H1 (cell line): Measurements from ENCODE around the gene ARMH2. TPM values are rescaled to one million over a fixed set of nuclear protein-coding genes. Genes with fewer than 3 reads are reported as not detected.
A peak's percentile ranks its signal among the peaks of the same experiment; 100 is the strongest.

Experiments used
- CTCF ChIA-PET: fragments of 300-600 bp; sonication (Branson Sonifier 250); formaldehyde crosslinking; loops from one replicate; lab custom pipeline; 2021; ENCODE audit not compliant: partially characterized antibody; lab: Charles Lee
- POLR2A ChIA-PET: fragments of 300-600 bp; sonication (Branson Sonifier 250); formaldehyde crosslinking; loops from one replicate; lab custom pipeline; 2021; ENCODE audit warnings: inconsistent platforms; ENCODE audit not compliant: partially characterized antibody; lab: Charles Lee
- DNase-seq, 2 experiments: peaks; one replicate each; pipeline versions ENCODE4 v3.0.0 to v3.0.0-alpha.2; 2010 to 2022; ENCODE audit warnings: low spot score in 2 of 2, low read depth in 1 of 2, mixed read lengths in 1 of 2
- FAIRE-seq: peaks from 2 replicates; lab custom pipeline; 2011; peaks lifted over from hg19 to GRCh38; lab: Jason Lieb, UNC
- H2AFZ ChIP-seq: 2 replicates; pipeline ENCODE4 v1.8.1; 2012; ENCODE audit warnings: low read length, inconsistent platforms
- H2AK5ac ChIP-seq: 2 replicates; pipeline ENCODE4 v1.6.1; 2013; ENCODE audit warnings: low read depth, low read length
- H2BK120ac ChIP-seq: replicated peaks from 2 replicates; pipeline ENCODE3; 2013; ENCODE audit warnings: low read depth, low read length, inconsistent platforms
- H2BK12ac ChIP-seq: 2 replicates; pipeline ENCODE4 v1.6.1; 2013; ENCODE audit warnings: low read depth, low read length
- H2BK15ac ChIP-seq: 2 replicates; pipeline ENCODE4 v1.6.1; 2013; ENCODE audit warnings: low read length
- H2BK20ac ChIP-seq: 2 replicates; pipeline ENCODE4 v1.6.1; 2013; ENCODE audit warnings: low read length
- H2BK5ac ChIP-seq: 2 replicates; pipeline ENCODE4 v1.6.1; 2013; ENCODE audit warnings: low read depth, low read length
- H3K14ac ChIP-seq: 2 replicates; pipeline ENCODE4 v1.6.1; 2013; ENCODE audit warnings: inconsistent platforms; ENCODE audit not compliant: insufficient read length
- H3K18ac ChIP-seq: 2 replicates; pipeline ENCODE4 v1.6.1; 2013; ENCODE audit warnings: low read length; ENCODE audit errors: extremely low read depth
- H3K23ac ChIP-seq: 2 replicates; pipeline ENCODE4 v1.6.1; 2013; ENCODE audit warnings: inconsistent platforms; ENCODE audit not compliant: insufficient read length
- H3K23me2 ChIP-seq: 2 replicates; pipeline ENCODE4 v1.6.1; 2013; ENCODE audit warnings: low read depth, low read length
- H3K27ac ChIP-seq: 2 replicates; pipeline ENCODE4 v1.6.1; 2011; ENCODE audit warnings: low read depth, low read length, inconsistent platforms
- H3K27me3 ChIP-seq, 4 experiments: replicated peaks in 1 of 4; 1 replicate in 1 of 4; 2 replicates in 3 of 4; pipeline versions ENCODE4 v1.6.1 to v1.8.1; 2011 to 2013; ENCODE audit warnings: low read length in 3 of 4, mild to moderate bottlenecking in 3 of 4, inconsistent platforms in 2 of 4, mixed read lengths in 2 of 4, moderate library complexity in 1 of 4; ENCODE audit not compliant: control insufficient read depth in 3 of 4, insufficient read depth in 3 of 4; ENCODE audit errors: extremely low read depth in 1 of 4
- H3K36me3 ChIP-seq, 4 experiments: 2 replicates each; pipeline versions ENCODE4 v1.6.1 to v1.8.1; 2011 to 2013; ENCODE audit warnings: mild to moderate bottlenecking in 4 of 4, low read length in 3 of 4, moderate library complexity in 2 of 4, control low read depth in 1 of 4, inconsistent platforms in 1 of 4; ENCODE audit not compliant: insufficient read depth in 4 of 4, control insufficient read depth in 2 of 4
- H3K4ac ChIP-seq: replicated peaks from 2 replicates; pipeline ENCODE3; 2013; ENCODE audit warnings: low read length, low read depth, mixed read lengths, inconsistent platforms; ENCODE audit not compliant: insufficient read length
- H3K4me1 ChIP-seq, 4 experiments: replicated peaks in 1 of 4; 1 replicate in 1 of 4; 2 replicates in 3 of 4; pipeline versions ENCODE4 v1.6.1 to v1.8.1; 2011 to 2013; ENCODE audit warnings: low read length in 3 of 4, inconsistent platforms in 2 of 4, mixed read lengths in 1 of 4; ENCODE audit not compliant: insufficient read depth in 4 of 4, control insufficient read depth in 3 of 4
- H3K4me2 ChIP-seq, 2 experiments: 2 replicates each; pipeline versions ENCODE4 v1.6.1 to v1.8.1; 2011 to 2013; ENCODE audit warnings: low read depth in 2 of 2, low read length in 2 of 2, control low read depth in 1 of 2, inconsistent platforms in 1 of 2, mild to moderate bottlenecking in 1 of 2; ENCODE audit not compliant: insufficient read depth in 1 of 2
- H3K4me3 ChIP-seq, 4 experiments: fragments of 200-600, 300-600 bp in 1 of 4; sonication (generic), shearing (Covaris generic), sonication (Bioruptor Twin) in 1 of 4; 2 replicates each; pipeline versions ENCODE4 v1.5.1 to v1.8.1; 2011 to 2016; ENCODE audit warnings: low read length in 4 of 4, low read depth in 3 of 4, control low read depth in 2 of 4, inconsistent platforms in 2 of 4, mild to moderate bottlenecking in 2 of 4, mixed read lengths in 1 of 4, moderate library complexity in 1 of 4; ENCODE audit not compliant: insufficient read depth in 2 of 4; ENCODE audit errors: extremely low read depth in 1 of 4
- H3K56ac ChIP-seq: replicated peaks from 2 replicates; pipeline ENCODE3; 2013; ENCODE audit warnings: low read depth, mild to moderate bottlenecking, mixed read lengths, low read length, inconsistent platforms; ENCODE audit not compliant: insufficient read length
- H3K79me1 ChIP-seq: 2 replicates; pipeline ENCODE4 v1.6.1; 2013; ENCODE audit warnings: low read depth, low read length, control low read depth
- H3K79me2 ChIP-seq, 2 experiments: 2 replicates each; pipeline versions ENCODE4 v1.6.1 to v1.8.1; 2012 to 2013; ENCODE audit warnings: low read length in 2 of 2, mild to moderate bottlenecking in 2 of 2, inconsistent platforms in 1 of 2; ENCODE audit not compliant: insufficient read depth in 2 of 2, control insufficient read depth in 1 of 2
- H3K9ac ChIP-seq, 4 experiments: replicated peaks in 1 of 4; 1 replicate in 1 of 4; 2 replicates in 3 of 4; pipeline versions ENCODE4 v1.6.1 to v1.8.1; 2011 to 2013; ENCODE audit warnings: low read depth in 3 of 4, low read length in 3 of 4, control low read depth in 2 of 4, mild to moderate bottlenecking in 2 of 4, moderate library complexity in 2 of 4, inconsistent platforms in 1 of 4; ENCODE audit errors: extremely low read depth in 1 of 4
- H3K9me3 ChIP-seq, 2 experiments: 2 replicates each; pipeline versions ENCODE4 v1.6.1 to v1.8.1; 2012 to 2013; ENCODE audit warnings: mild to moderate bottlenecking in 2 of 2, moderate library complexity in 2 of 2, control low read depth in 1 of 2, inconsistent platforms in 1 of 2, low read depth in 1 of 2, low read length in 1 of 2, mixed read lengths in 1 of 2; ENCODE audit not compliant: insufficient read depth in 2 of 2
- H4K20me1 ChIP-seq, 2 experiments: replicated peaks in 1 of 2; 2 replicates each; pipeline versions ENCODE3 to v1.8.1; 2011 to 2013; ENCODE audit warnings: inconsistent platforms in 2 of 2, low read length in 2 of 2, mild to moderate bottlenecking in 1 of 2; ENCODE audit not compliant: insufficient read depth in 2 of 2, control insufficient read depth in 1 of 2
- H4K5ac ChIP-seq: 2 replicates; pipeline ENCODE4 v1.6.1; 2013; ENCODE audit warnings: low read length, low read depth, mixed read lengths, inconsistent platforms; ENCODE audit not compliant: insufficient read length
- H4K8ac ChIP-seq: 2 replicates; pipeline ENCODE4 v1.8.0; 2013; ENCODE audit warnings: mild to moderate bottlenecking, moderate library complexity, low read length, inconsistent platforms; ENCODE audit not compliant: insufficient read depth; ENCODE audit errors: extremely low read depth
- H4K91ac ChIP-seq: replicated peaks from 2 replicates; pipeline ENCODE3; 2013; ENCODE audit warnings: low read length, mixed read lengths, inconsistent platforms; ENCODE audit not compliant: insufficient read length
- ASH2L ChIP-seq: fragments of 200-600, 300-600 bp; sonication (generic); IDR thresholded peaks from one replicate; pipeline ENCODE4 v1.7.1; 2017; ENCODE audit warnings: low read length
- CEBPB ChIP-seq: IDR thresholded peaks from 2 replicates; pipeline ENCODE4 v1.6.1; 2012; ENCODE audit warnings: low read depth, low read length
- CHD2 ChIP-seq: IDR thresholded peaks from 2 replicates; pipeline ENCODE4 v1.6.1; 2012; ENCODE audit warnings: low read length, improper control_type of control experiment
- E2F6 ChIP-seq: IDR thresholded peaks from 2 replicates; pipeline ENCODE4 v1.6.1; 2012; ENCODE audit warnings: inconsistent platforms
- HDAC6 ChIP-seq: IDR thresholded peaks from one replicate; pipeline ENCODE4 v1.7.1; 2012; ENCODE audit warnings: low read depth, mild to moderate bottlenecking, inconsistent platforms, low read length, moderate library complexity
- MAFK ChIP-seq: IDR thresholded peaks from 2 replicates; pipeline ENCODE4 v1.6.1; 2012; ENCODE audit warnings: low read depth, mild to moderate bottlenecking, improper control_type of control experiment, low read length
- SP1 ChIP-seq: IDR thresholded peaks from 2 replicates; pipeline ENCODE4 v1.6.1; 2011; ENCODE audit warnings: low read depth, low read length
- SRF ChIP-seq: IDR thresholded peaks from 2 replicates; pipeline ENCODE4 v1.6.1; 2011; ENCODE audit warnings: mild to moderate bottlenecking, low read depth, low read length, moderate library complexity
- TAF7 ChIP-seq: optimal IDR thresholded peaks from 2 replicates; pipeline ENCODE3; 2011; ENCODE audit warnings: low read depth, mild to moderate bottlenecking, inconsistent platforms, low read length, moderate library complexity, borderline replicate concordance
- TBP ChIP-seq: IDR thresholded peaks from 2 replicates; pipeline ENCODE4 v1.6.1; 2011; ENCODE audit warnings: low read depth, low read length, improper control_type of control experiment
- WGBS, 2 experiments: shearing (Covaris generic) in 1 of 2; methylation state at CpG; one replicate each; pipeline versions ENCODE4 v1.1.6 to v1.1.7; 2013 to 2015; ENCODE audit warnings: low lambda C conversion rate in 2 of 2, mixed read lengths in 2 of 2, inconsistent platforms in 1 of 2, low coverage in 1 of 2, missing lambda C conversion rate in 1 of 2; ENCODE audit not compliant: insufficient replicate concordance in 2 of 2, insufficient coverage in 1 of 2, insufficient read length in 1 of 2; ENCODE audit errors: extremely low coverage in 1 of 2, missing lambda C conversion rate in 1 of 2; 5-methylcytosine and 5-hydroxymethylcytosine counted together
- polyA plus RNA-seq, 7 experiments: library from polyadenylated mRNA; depleted of rRNA in 3 of 7; stranded (reverse) in 5 of 7; unstranded in 2 of 7; fragments of >200 nt in 5 of 7; fragments of 200-250 nt in 2 of 7; gene quantifications; 1 replicate in 5 of 7; 2 replicates in 1 of 7; 4 replicates in 1 of 7; pipeline versions ENCODE4 v1.2.1 to v1.2.3, GENCODE V29; 2011 to 2013; ENCODE audit warnings: missing spikeins in 2 of 7, mixed read lengths in 2 of 7
- total RNA-seq: library from RNA; stranded (reverse); fragmentation: NEBNext Ultra II Directional; extraction: Animal tissue kit (Norgen Biotek cat#: 25700); gene quantifications from 2 replicates; pipeline ENCODE4 v1.2.1, GENCODE V29; 2021

The ARMH2 gene
- total and polyA plus RNA-seq, 2 of the 8 experiments (the other 6 are each of a cell fraction or from before 2014, with no cell fraction given), result not detected

- no peak overlapping the region for H3K4me3 ChIP-seq
- H2BK15ac ChIP-seq, result no peak overlapping the region
- H3K23ac ChIP-seq, result no peak overlapping the region
- H3K79me2 ChIP-seq, result no peaks in the 10 kb centered on the region
- no peaks in the 10 kb centered on the region for H3K9me3 ChIP-seq
- ChIA-PET POLR2A (interaction anchor here (1.2 to 3.3 kb wide), 3 partner anchors 14 to 40 kb away, joined by 5 to 9 read pairs (median 5); no protein-coding TSS in a partner anchor), CTCF (interaction anchor here (0.7 to 1.2 kb wide), 3 partner anchors 36 to 1014 kb away, joined by 3 read pairs; no protein-coding TSS in a partner anchor)
- no peak for FAIRE-seq
- no peak overlapping the region for H3K14ac ChIP-seq
- H2AFZ ChIP-seq, result peak overlapping the region; percentile 46; the same call in 1 of the 2 replicates
- H2BK120ac ChIP-seq, result no peak overlapping the region
- H2BK5ac ChIP-seq, result no peak overlapping the region
- no peaks in the 10 kb centered on the region for H3K79me1 ChIP-seq
- no peak overlapping the region for H3K27ac ChIP-seq
- H2AK5ac ChIP-seq, result no peak overlapping the region
- no peak overlapping the region for H3K9ac ChIP-seq
- no peak overlapping the region for H4K5ac ChIP-seq
- WGBS, 2 experiments, result 84% methylated on average over 17 of the region's 17 CpGs; no CpG with 5 or more reads in 1 of the 2 experiments
- H3K4me1 ChIP-seq, result no peaks in the 10 kb centered on the region
- no peak for DNase-seq
- H2BK20ac ChIP-seq, result no peak overlapping the region
- H3K56ac ChIP-seq, result no peak overlapping the region
- no peak overlapping the region for H3K18ac ChIP-seq
- no peak overlapping the region for H4K8ac ChIP-seq
- H3K27me3 ChIP-seq, result no peaks in the 10 kb centered on the region
- no peak overlapping the region for H3K4me2 ChIP-seq
- H3K23me2 ChIP-seq, result no peaks in the 10 kb centered on the region
- no peak overlapping the region for H4K91ac ChIP-seq
- no peak overlapping the region for H2BK12ac ChIP-seq
- TF ChIP-seq TAF7 (no peak), MAFK (no peak), E2F6 (no peak), SP1 (no peak), HDAC6 (no peak), TBP (no peak), SRF (no peak), ASH2L (no peak), CEBPB (no peak), CHD2 (no peak)
- TF ChIP-seq, all 59 proteins: peak for 0
- Histone ChIP-seq H3K36me3 (no peaks in the 10 kb centered on the region), H3K4ac (no peak overlapping the region), H4K20me1 (no peaks in the 10 kb centered on the region)
These were observed 37.4 kb downstream of the ARMH2 start for GRCh38 chr6:24761193-24761835.
